GM19240 (cell line): ENCODE results near the gene CYP3A7.
"Not testable (repeated sequence)": the region's sequence is repeated elsewhere in the genome, so short reads cannot be mapped to it uniquely, and the experiment has no call there.

Source experiments
- DNase-seq: peaks from one replicate; pipeline ENCODE4 v3.0.0; 2011; ENCODE audit warnings: low spot score; ENCODE audit not compliant: insufficient read length

The CYP3A7 gene

GRCh38 chr7:99709260-99709659, 25.7 kb downstream of the CYP3A7 start:
- DNase-seq = no peak

GRCh38 chr7:99707096-99707495, 27.9 kb downstream of the CYP3A7 start:
- no peak for DNase-seq

- no peak for DNase-seq
Measured at GRCh38 chr7:99699946-99700345, 35.0 kb downstream of the CYP3A7 start.

- DNase-seq = not testable (repeated sequence)
Measured at GRCh38 chr7:99698867-99699730, 35.9 kb downstream of the CYP3A7 start.

- no peak for DNase-seq
Measured at GRCh38 chr7:99694912-99695304, 40.1 kb downstream of the CYP3A7 start.

- no peak for DNase-seq
Measured at GRCh38 chr7:99694201-99694911, 40.6 kb downstream of the CYP3A7 start.

- no peak for DNase-seq
Measured at GRCh38 chr7:99693427-99694200, 41.4 kb downstream of the CYP3A7 start.

GRCh38 chr7:99693100-99693426, 41.9 kb downstream of the CYP3A7 start:
- DNase-seq = no peak

- DNase-seq = not testable (repeated sequence)
Measured at GRCh38 chr7:99692563-99692962, 42.4 kb downstream of the CYP3A7 start.

GRCh38 chr7:99691658-99692057, 43.3 kb downstream of the CYP3A7 start:
- not testable (repeated sequence) for DNase-seq

- DNase-seq = not testable (repeated sequence)
Measured at GRCh38 chr7:99690918-99691317, 44.1 kb downstream of the CYP3A7 start.

GRCh38 chr7:99685871-99686608, 49.0 kb downstream of the CYP3A7 start:
- not testable (repeated sequence) for DNase-seq

- DNase-seq = no peak
Measured at GRCh38 chr7:99685129-99685758, 49.8 kb downstream of the CYP3A7 start.

- DNase-seq = no peak
Measured at GRCh38 chr7:99679400-99680191, 55.4 kb downstream of the CYP3A7 start, which contains the start of gene CYP3A5. Gene CYP3A5 (minus strand): TSS chr7:99679996. CDS start chr7:99679896, 100 bp downstream.

GRCh38 chr7:99679032-99679399, 56.0 kb downstream of the CYP3A7 start:
- DNase-seq = no peak

- no peak for DNase-seq
Measured at GRCh38 chr7:99677648-99678045, 57.3 kb downstream of the CYP3A7 start.

- DNase-seq = no peak
Measured at GRCh38 chr7:99677013-99677647, 57.9 kb downstream of the CYP3A7 start.

GRCh38 chr7:99674995-99675742, 59.8 kb downstream of the CYP3A7 start:
- no peak for DNase-seq

GRCh38 chr7:99672573-99672972, 62.4 kb downstream of the CYP3A7 start:
- no peak for DNase-seq
